Chondrocyte (in vitro differentiated cells): ENCODE data around the gene CTCF. TPM values are rescaled to one million over a fixed set of nuclear protein-coding genes. Genes with fewer than 3 reads are reported as not detected.

Source experiments
- DNase-seq: peaks from one replicate; pipeline ENCODE4 v3.0.0; 2021; ENCODE audit warnings: mixed read lengths, low spot score
- H3K27ac Mint-ChIP-seq: one replicate; pipeline ENCODE4 v1.8.0; 2021; ENCODE audit warnings: mild to moderate bottlenecking, moderate library complexity, mixed read lengths; ENCODE audit not compliant: unreplicated experiment
- H3K27me3 Mint-ChIP-seq: 2 replicates; pipeline ENCODE4 v1.8.0; 2021; ENCODE audit warnings: low read depth, mixed read lengths
- H3K36me3 Mint-ChIP-seq: 2 replicates; pipeline ENCODE4 v1.8.0; 2021; ENCODE audit warnings: low read depth, mixed read lengths
- H3K4me1 Mint-ChIP-seq: 2 replicates; pipeline ENCODE4 v1.8.0; 2021; ENCODE audit warnings: low read depth, mild to moderate bottlenecking, mixed read lengths
- H3K4me3 Mint-ChIP-seq: one replicate; pipeline ENCODE4 v1.8.0; 2021; ENCODE audit warnings: mild to moderate bottlenecking, moderate library complexity, mixed read lengths; ENCODE audit not compliant: unreplicated experiment
- H3K9me3 Mint-ChIP-seq: 2 replicates; pipeline ENCODE4 v1.8.0; 2021; ENCODE audit warnings: low read depth, mixed read lengths
- CTCF ChIP-seq: fragments of 200-600 bp; sonication (generic); IDR thresholded peaks from 2 replicates; pipeline ENCODE4 v1.5.0; 2021; ENCODE audit warnings: antibody characterized with exemption, mild to moderate bottlenecking, moderate library complexity
- total RNA-seq: library from RNA; stranded (reverse); gene quantifications from 3 replicates; pipeline ENCODE4 v1.2.1, GENCODE V29; 2021

The CTCF gene
- total RNA-seq, 1 donor from 2014 or later = 31.2 TPM

DNA sequence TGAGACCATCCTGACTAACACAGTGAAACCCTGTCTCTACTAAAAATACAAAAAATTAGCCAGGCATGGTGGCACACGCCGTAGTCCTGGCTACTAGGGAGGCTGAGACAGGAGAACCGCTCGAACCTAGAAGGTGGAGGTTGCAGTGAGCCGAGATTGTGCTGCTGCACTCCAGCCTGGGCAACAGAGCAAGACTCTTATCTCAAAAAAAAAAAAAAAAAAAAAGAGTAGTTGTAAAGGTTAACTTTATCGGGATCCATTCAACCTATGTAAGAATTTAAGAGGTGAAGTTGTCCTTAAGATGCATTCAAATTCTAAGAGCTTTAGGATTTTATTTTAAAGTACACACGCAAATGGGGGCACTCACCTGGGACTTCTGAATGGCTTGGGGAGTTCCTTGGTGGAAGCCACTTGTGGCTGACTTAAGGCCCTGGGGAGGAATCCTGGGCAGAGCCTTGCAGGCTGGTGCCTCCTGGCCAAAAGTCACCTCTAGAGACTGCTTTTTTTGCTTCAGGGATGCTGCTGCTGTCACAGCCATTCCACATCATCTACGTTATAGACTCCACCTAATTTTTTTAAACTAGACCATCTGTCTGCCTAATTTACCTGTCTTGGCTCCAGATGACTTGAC lies 3.3 kb downstream of the CTCF start:
- TF ChIP-seq CTCF = no peak
- no peaks in the 10 kb centered on the region for H3K36me3 Mint-ChIP-seq
- H3K27ac Mint-ChIP-seq = no peak overlapping the region
- peaks cover 27% of the 10 kb centered on the region for H3K4me1 Mint-ChIP-seq
- H3K4me3 Mint-ChIP-seq = no peak overlapping the region
- no peaks in the 10 kb centered on the region for H3K27me3 Mint-ChIP-seq
- no peaks in the 10 kb centered on the region for H3K9me3 Mint-ChIP-seq
- no peak for DNase-seq

DNA sequence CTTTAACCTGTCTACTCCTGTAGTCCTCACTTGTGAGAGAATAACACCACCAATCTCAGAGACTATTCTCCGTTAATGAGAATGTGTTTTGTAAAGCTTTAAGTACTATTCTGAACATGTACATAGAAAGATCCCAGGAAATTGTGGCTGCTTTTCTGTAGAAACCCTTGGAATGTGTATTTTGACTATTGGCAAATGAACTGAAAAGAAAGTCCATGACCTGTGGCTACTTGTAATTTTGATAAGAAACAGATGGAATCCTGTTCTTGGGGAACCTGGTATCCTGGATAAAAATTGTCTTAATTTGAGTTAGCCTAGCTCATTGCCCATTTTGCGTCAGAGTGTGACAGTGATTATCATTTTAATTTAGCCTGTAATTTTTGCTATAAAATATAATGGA lies 9.1 kb downstream of the CTCF start:
- no peaks in the 10 kb centered on the region for H3K27me3 Mint-ChIP-seq
- no peak for TF ChIP-seq CTCF
- no peaks in the 10 kb centered on the region for H3K36me3 Mint-ChIP-seq
- peaks cover 22% of the 10 kb centered on the region for H3K4me1 Mint-ChIP-seq
- no peaks in the 10 kb centered on the region for H3K9me3 Mint-ChIP-seq
- H3K4me3 Mint-ChIP-seq = no peak overlapping the region
- DNase-seq = no peak
- peak overlapping the region; percentile 49 for H3K27ac Mint-ChIP-seq

GRCh38 chr16:67571981-67572431 lies 9.7 kb downstream of the CTCF start:
- no peaks in the 10 kb centered on the region for H3K27me3 Mint-ChIP-seq
- no peak for DNase-seq
- H3K4me1 Mint-ChIP-seq = peaks cover 21% of the 10 kb centered on the region
- H3K27ac Mint-ChIP-seq = peak overlapping the region; percentile 49
- H3K4me3 Mint-ChIP-seq = no peak overlapping the region
- no peaks in the 10 kb centered on the region for H3K36me3 Mint-ChIP-seq
- no peaks in the 10 kb centered on the region for H3K9me3 Mint-ChIP-seq
- no peak for TF ChIP-seq CTCF

GRCh38 chr16:67579686-67580085 lies 17.4 kb downstream of the CTCF start:
- Mint-ChIP-seq H3K4me3 (no peak overlapping the region), H3K9me3 (no peaks in the 10 kb centered on the region), H3K27ac (no peak overlapping the region), H3K36me3 (peaks cover 2% of the 10 kb centered on the region), H3K4me1 (peaks cover 6% of the 10 kb centered on the region), H3K27me3 (no peaks in the 10 kb centered on the region)
- TF ChIP-seq CTCF = no peak
- DNase-seq = no peak

GRCh38 chr16:67580202-67580601 lies 17.9 kb downstream of the CTCF start:
- Mint-ChIP-seq H3K4me3 (no peak overlapping the region), H3K9me3 (no peaks in the 10 kb centered on the region), H3K27ac (no peak overlapping the region), H3K4me1 (peaks cover 6% of the 10 kb centered on the region), H3K36me3 (peaks cover 2% of the 10 kb centered on the region), H3K27me3 (no peaks in the 10 kb centered on the region)
- no peak for TF ChIP-seq CTCF
- no peak for DNase-seq
